ENCODE data around the gene PRADC1. TPM values are rescaled to one million over a fixed set of nuclear protein-coding genes. Genes with fewer than 3 reads are reported as not detected.
A peak's percentile ranks its signal among the peaks of the same experiment; 100 is the strongest.
"Not testable (repeated sequence)": the region's sequence is repeated elsewhere in the genome, so short reads cannot be mapped to it uniquely, and the experiment has no call there.

PRADC1 gene
- total and polyA plus RNA-seq, 4 experiments from 2014 or later, result 7.0 to 41.5 (median 14.0) TPM

DNA sequence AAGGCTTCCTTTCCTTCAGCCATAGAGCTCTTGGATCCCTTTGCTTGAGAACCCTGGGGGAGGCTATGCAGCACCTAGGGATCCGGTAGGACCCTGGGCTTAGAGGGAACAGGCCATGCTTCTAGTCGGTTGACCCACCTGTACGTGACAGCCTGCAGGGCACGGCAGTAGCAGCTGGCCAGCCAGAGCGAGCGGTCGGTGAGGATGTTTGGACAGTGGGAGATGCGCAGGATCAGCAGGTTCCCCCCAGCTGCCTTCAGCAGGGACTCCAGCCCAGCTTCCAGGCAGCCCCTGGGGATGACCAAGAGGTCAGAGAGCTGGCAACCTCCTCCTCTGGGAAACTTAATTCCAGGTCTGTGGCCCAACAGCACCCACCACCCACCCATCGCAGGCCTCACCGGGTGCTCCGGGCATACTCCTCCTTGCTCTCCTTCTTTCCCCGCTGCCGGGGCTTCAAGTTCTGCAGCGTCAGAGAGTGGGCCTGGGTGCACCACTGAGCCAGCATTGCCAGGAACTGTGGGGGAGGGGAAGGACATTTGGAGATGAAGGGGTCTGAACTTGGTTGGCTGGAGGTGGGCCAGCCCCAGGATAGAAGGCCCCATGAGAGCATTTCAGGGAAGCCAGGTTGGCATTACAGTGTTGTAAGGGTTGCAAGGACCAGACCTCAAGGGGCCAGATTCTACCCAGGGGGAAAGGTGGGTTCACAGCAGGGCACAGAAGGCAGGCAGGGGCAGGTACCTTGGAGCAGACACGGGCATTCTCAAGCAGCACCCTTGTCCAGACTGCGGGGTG lies 30.7 kb upstream of the PRADC1 start:
- Mint-ChIP-seq H3K4me1 (peaks cover 14 to 21% (median 18%) of the 10 kb centered on the region in 4 donors), H3K9me3 (peaks cover 0 to 4% (median 0%) of the 10 kb centered on the region in 8 donors), H3K27me3 (no peaks in the 10 kb centered on the region), H3K36me3 (peaks cover 0 to 12% of the 10 kb centered on the region in 2 donors), H3K27ac (no peak overlapping the region), H3K4me3 (peak overlapping the region in 2 of 8 donors; percentile 1 to 23)
- Histone ChIP-seq H3K27me3 (ENCODE audit: insufficient read depth, low read length) (no peaks in the 10 kb centered on the region), H3K9me3 (ENCODE audit: control insufficient read depth in 1 of 2, low read length in 2 of 2) (no peaks in the 10 kb centered on the region), H3K36me3 (ENCODE audit: insufficient read depth, low read length) (no peaks in the 10 kb centered on the region), H3K4me1 (ENCODE audit: insufficient read depth, low read length) (peaks cover 15% of the 10 kb centered on the region), H3K27ac (ENCODE audit: low read depth, low read length) (no peak overlapping the region), H3K4me3 (ENCODE audit: low read length in 2 of 2) (no peak overlapping the region)
- CTCF ChIA-PET (ENCODE audit: partially characterized antibody), result no interaction called here
- intact Hi-C loops (cut with micrococcal nuclease), result no loop called here
- no peak for DNase-seq
- POLR2A ChIA-PET (ENCODE audit: partially characterized antibody), result no interaction called here

- ChIA-PET CTCF (ENCODE audit: partially characterized antibody) (interaction anchor here (1.2 to 1.8 kb wide), 2 partner anchors 24 to 27 kb away, joined by 4 to 5 read pairs; no protein-coding TSS in a partner anchor), POLR2A (ENCODE audit: partially characterized antibody) (interaction anchor here (0.6 kb wide), 1 partner anchor 15 kb away, joined by 4 read pairs; no protein-coding TSS in a partner anchor)
- H3K36me3 ChIP-seq (ENCODE audit: insufficient read depth, low read length); intact Hi-C loops (cut with micrococcal nuclease); H3K27ac ChIP-seq (ENCODE audit: low read depth, low read length); H3K27me3 ChIP-seq (ENCODE audit: insufficient read depth, low read length); H3K4me3 ChIP-seq (ENCODE audit: low read length in 2 of 2); H3K9me3 ChIP-seq (ENCODE audit: control insufficient read depth in 1 of 2, low read length in 2 of 2); DNase-seq; H3K27ac Mint-ChIP-seq; H3K4me3 Mint-ChIP-seq; H3K9me3 Mint-ChIP-seq; H3K27me3 Mint-ChIP-seq: not testable (repeated sequence)
- Mint-ChIP-seq H3K4me1 (peaks cover 7 to 16% (median 12%) of the 10 kb centered on the region in 4 donors), H3K36me3 (peaks cover 0 to 10% of the 10 kb centered on the region in 2 donors)
- H3K4me1 ChIP-seq (ENCODE audit: insufficient read depth, low read length), result peaks cover 10% of the 10 kb centered on the region
These were observed 29.8 kb upstream of the PRADC1 start for GRCh38 chr2:73262691-73263429.

- Histone ChIP-seq H3K27ac (ENCODE audit: low read depth, low read length) (no peak overlapping the region), H3K9me3 (ENCODE audit: control insufficient read depth in 1 of 2, low read length in 2 of 2) (no peaks in the 10 kb centered on the region), H3K4me1 (ENCODE audit: insufficient read depth, low read length) (peaks cover 8% of the 10 kb centered on the region), H3K4me3 (ENCODE audit: low read length in 2 of 2) (no peak overlapping the region), H3K27me3 (ENCODE audit: insufficient read depth, low read length) (no peaks in the 10 kb centered on the region), H3K36me3 (ENCODE audit: insufficient read depth, low read length) (no peaks in the 10 kb centered on the region)
- H3K4me3 Mint-ChIP-seq, result no peak overlapping the region
- H3K27ac Mint-ChIP-seq, result peak overlapping the region in 1 of 7 donors; percentile 26
- ChIA-PET CTCF (ENCODE audit: partially characterized antibody) (interaction anchor here (1.2 to 1.8 kb wide), 2 partner anchors 23 to 28 kb away, joined by 4 to 5 read pairs; no protein-coding TSS in a partner anchor), POLR2A (ENCODE audit: partially characterized antibody) (interaction anchor here (0.6 kb wide), 1 partner anchor 15 kb away, joined by 4 read pairs; no protein-coding TSS in a partner anchor)
- DNase-seq, result no peak
- peaks cover 0 to 10% of the 10 kb centered on the region in 2 donors for H3K36me3 Mint-ChIP-seq
- peaks cover 5 to 15% (median 10%) of the 10 kb centered on the region in 4 donors for H3K4me1 Mint-ChIP-seq
- H3K27me3 Mint-ChIP-seq, result no peaks in the 10 kb centered on the region
- intact Hi-C loops (cut with micrococcal nuclease), result no loop called here
- H3K9me3 Mint-ChIP-seq, result no peaks in the 10 kb centered on the region
These were observed 29.1 kb upstream of the PRADC1 start for GRCh38 chr2:73262108-73262651.

- H3K9me3 ChIP-seq (ENCODE audit: control insufficient read depth in 1 of 2, low read length in 2 of 2), result no peaks in the 10 kb centered on the region
- H3K27ac ChIP-seq (ENCODE audit: low read depth, low read length), result no peak overlapping the region
- H3K27me3 Mint-ChIP-seq, result no peaks in the 10 kb centered on the region
- peaks cover 1 to 21% (median 5%) of the 10 kb centered on the region in 4 donors for H3K4me1 Mint-ChIP-seq
- H3K36me3 Mint-ChIP-seq, result peaks cover 0 to 9% of the 10 kb centered on the region in 2 donors
- H3K27me3 ChIP-seq (ENCODE audit: insufficient read depth, low read length), result no peaks in the 10 kb centered on the region
- no peaks in the 10 kb centered on the region for H3K36me3 ChIP-seq (ENCODE audit: insufficient read depth, low read length)
- ChIA-PET CTCF (ENCODE audit: partially characterized antibody) (no interaction called here), POLR2A (ENCODE audit: partially characterized antibody) (no interaction called here)
- H3K4me3 ChIP-seq (ENCODE audit: low read length in 2 of 2), result no peak overlapping the region
- no peak for DNase-seq
- intact Hi-C loops (cut with micrococcal nuclease), result no loop called here
- H3K4me3 Mint-ChIP-seq, result no peak overlapping the region
- H3K27ac Mint-ChIP-seq, result no peak overlapping the region
- no peaks in the 10 kb centered on the region for H3K9me3 Mint-ChIP-seq
- peaks cover 8% of the 10 kb centered on the region for H3K4me1 ChIP-seq (ENCODE audit: insufficient read depth, low read length)
These were observed 27.4 kb upstream of the PRADC1 start for GRCh38 chr2:73260338-73260984.

DNA sequence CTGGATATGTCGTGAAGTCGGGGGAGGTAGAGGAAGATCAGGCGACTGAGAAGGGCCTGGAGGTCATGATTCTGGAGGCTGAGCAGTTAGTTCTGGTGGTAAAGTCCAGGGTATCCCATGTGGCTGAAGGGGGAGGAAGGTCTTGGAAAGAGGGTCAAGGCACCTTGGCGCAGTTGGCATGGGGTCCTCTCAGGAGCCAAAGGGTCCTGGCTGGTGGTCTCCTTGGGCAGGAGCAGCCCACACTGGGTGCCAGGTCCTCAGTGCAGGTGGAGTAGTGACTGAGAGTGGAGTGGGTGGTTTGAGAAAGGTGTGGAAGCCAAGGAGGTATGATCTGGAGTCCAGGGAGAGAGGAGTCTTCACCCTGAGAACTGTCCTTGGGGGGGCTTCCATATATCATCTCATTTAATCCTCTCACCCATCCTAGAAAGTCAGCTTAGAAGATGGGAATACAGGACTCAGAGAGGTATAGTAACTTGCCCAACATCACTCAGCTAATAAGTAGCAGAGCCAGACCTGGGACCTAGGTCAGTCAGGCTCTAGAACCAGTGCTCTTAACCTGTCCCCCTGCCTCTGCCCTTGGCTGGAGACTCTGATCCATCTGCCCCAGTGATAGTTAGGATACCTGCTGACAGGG lies 26.8 kb upstream of the PRADC1 start:
- no peaks in the 10 kb centered on the region for H3K9me3 ChIP-seq (ENCODE audit: control insufficient read depth in 1 of 2, low read length in 2 of 2)
- Mint-ChIP-seq H3K27ac (peak overlapping the region in 1 of 7 donors; percentile 17), H3K4me1 (peaks cover 1 to 21% (median 5%) of the 10 kb centered on the region in 4 donors), H3K27me3 (no peaks in the 10 kb centered on the region), H3K9me3 (peaks cover 0 to 2% (median 0%) of the 10 kb centered on the region in 8 donors), H3K4me3 (no peak overlapping the region), H3K36me3 (peaks cover 0 to 9% of the 10 kb centered on the region in 2 donors)
- intact Hi-C loops (cut with micrococcal nuclease), result no loop called here
- no peak for DNase-seq
- no peaks in the 10 kb centered on the region for H3K27me3 ChIP-seq (ENCODE audit: insufficient read depth, low read length)
- no peak overlapping the region for H3K4me3 ChIP-seq (ENCODE audit: low read length in 2 of 2)
- H3K36me3 ChIP-seq (ENCODE audit: insufficient read depth, low read length), result no peaks in the 10 kb centered on the region
- CTCF ChIA-PET (ENCODE audit: partially characterized antibody), result interaction anchor here (3.6 kb wide), 1 partner anchor 29 kb away, joined by 13 read pairs; no protein-coding TSS in a partner anchor
- peaks cover 8% of the 10 kb centered on the region for H3K4me1 ChIP-seq (ENCODE audit: insufficient read depth, low read length)
- no peak overlapping the region for H3K27ac ChIP-seq (ENCODE audit: low read depth, low read length)
- POLR2A ChIA-PET (ENCODE audit: partially characterized antibody), result no interaction called here

DNA sequence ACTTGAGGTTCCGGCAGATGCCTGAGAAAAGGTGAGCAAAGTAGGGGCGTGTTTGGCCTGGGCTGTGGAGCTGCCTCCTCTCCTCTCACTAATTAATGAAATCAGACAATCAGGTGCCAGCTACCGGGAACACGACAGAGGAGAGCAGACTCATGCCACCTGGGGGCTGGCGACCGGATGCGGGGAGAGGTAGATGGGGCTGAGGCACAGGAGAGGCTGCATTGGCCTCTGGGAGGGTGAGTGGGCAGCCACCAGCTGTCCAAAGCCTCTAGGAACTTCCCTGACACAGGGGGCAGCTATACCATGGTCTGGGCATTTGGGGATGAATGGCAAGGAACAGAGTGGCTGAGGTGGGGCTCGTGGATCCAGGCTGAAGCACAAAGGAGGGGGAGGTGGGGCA lies 26.2 kb upstream of the PRADC1 start:
- Histone ChIP-seq H3K4me1 (ENCODE audit: insufficient read depth, low read length) (peaks cover 8% of the 10 kb centered on the region), H3K4me3 (ENCODE audit: low read length in 2 of 2) (no peak overlapping the region), H3K9me3 (ENCODE audit: control insufficient read depth in 1 of 2, low read length in 2 of 2) (no peaks in the 10 kb centered on the region), H3K27ac (ENCODE audit: low read depth, low read length) (no peak overlapping the region), H3K27me3 (ENCODE audit: insufficient read depth, low read length) (no peaks in the 10 kb centered on the region), H3K36me3 (ENCODE audit: insufficient read depth, low read length) (no peaks in the 10 kb centered on the region)
- Mint-ChIP-seq H3K4me1 (peaks cover 1 to 21% (median 5%) of the 10 kb centered on the region in 4 donors), H3K4me3 (no peak overlapping the region), H3K27ac (no peak overlapping the region), H3K9me3 (peaks cover 0 to 2% (median 0%) of the 10 kb centered on the region in 8 donors), H3K27me3 (no peaks in the 10 kb centered on the region), H3K36me3 (peaks cover 0 to 13% of the 10 kb centered on the region in 2 donors)
- intact Hi-C loops (cut with micrococcal nuclease), result no loop called here
- ChIA-PET POLR2A (ENCODE audit: partially characterized antibody) (no interaction called here), CTCF (ENCODE audit: partially characterized antibody) (interaction anchor here (3.6 kb wide), 1 partner anchor 30 kb away, joined by 13 read pairs; no protein-coding TSS in a partner anchor)
- DNase-seq, result no peak
